ENCODE data around the gene MED13. TPM values are rescaled to one million over a fixed set of nuclear protein-coding genes. Genes with fewer than 3 reads are reported as not detected.

The MED13 gene
- total RNA-seq, 1 experiment from 2014 or later = 96.0 TPM

- no peaks in the 10 kb centered on the region for H3K4me1 ChIP-seq (ENCODE audit: control insufficient read depth in 1 of 2, insufficient read depth in 2 of 2, low read length in 2 of 2)
- DNase-seq (ENCODE audit: low read depth, low spot score) = no peak
- no peak overlapping the region for H3K27ac ChIP-seq (ENCODE audit: low read depth, low read length)
- no peaks in the 10 kb centered on the region for H3K79me2 ChIP-seq (ENCODE audit: insufficient read depth, low read length)
- no peaks in the 10 kb centered on the region for H3K9me3 ChIP-seq (ENCODE audit: control insufficient read depth in 1 of 2, insufficient read depth in 1 of 2, low read depth in 1 of 2, low read length in 2 of 2)
- no peak overlapping the region for H2AFZ ChIP-seq (ENCODE audit: low read depth, low read length, poor library complexity, severe bottlenecking)
- H4K20me1 ChIP-seq (ENCODE audit: insufficient read depth) = no peaks in the 10 kb centered on the region
- no peaks in the 10 kb centered on the region for H3K27me3 ChIP-seq (ENCODE audit: insufficient read depth, low read length)
- H3K4me3 ChIP-seq (replicated peaks in 1 of 2; ENCODE audit: low read depth in 1 of 2, low read length in 2 of 2) = no peak overlapping the region
- no peaks in the 10 kb centered on the region for H3K9me2 ChIP-seq (ENCODE audit: insufficient read depth)
- intact Hi-C loops (cut with micrococcal nuclease) = no loop called here
- no TSS peak for BruUV-seq (replicated peaks)
- POLR2A ChIA-PET = no interaction called here
- no peak for ATAC-seq
- CTCF ChIA-PET = interaction anchor here (1.4 kb wide), 1 partner anchor 167 kb away, joined by 6 read pairs; no protein-coding TSS in a partner anchor
- H3K36me3 ChIP-seq (ENCODE audit: control insufficient read depth in 1 of 2, insufficient read depth in 2 of 2, low read length in 2 of 2) = peaks cover 17 to 44% of the 10 kb centered on the region in 2 experiments; a peak in 3 of 4 replicates
- no peak for TF ChIP-seq EZH2phosphoT487 (IDR thresholded peaks at IDR 0.05; ENCODE audit: borderline replicate concordance)
- no peak for TF ChIP-seq TCF7L2 (IDR thresholded peaks at IDR 0.05; ENCODE audit: borderline replicate concordance, extremely low read depth, insufficient read depth, insufficient read length)
- TF ChIP-seq REST (IDR thresholded peaks at IDR 0.05; ENCODE audit: low read depth) = no peak
- TF ChIP-seq SP1 (IDR thresholded peaks at IDR 0.05; ENCODE audit: low read depth) = no peak
- TF ChIP-seq ZBTB33 (IDR thresholded peaks at IDR 0.05; ENCODE audit: extremely low read depth, insufficient replicate concordance, low read length) = no peak
- TF ChIP-seq EGR1 (IDR thresholded peaks at IDR 0.05; ENCODE audit: low read depth) = no peak
- no peak for TF ChIP-seq SIN3A (IDR thresholded peaks at IDR 0.05; ENCODE audit: low read depth)
- no peak for TF ChIP-seq ELF1 (IDR thresholded peaks at IDR 0.05; ENCODE audit: borderline replicate concordance, low read depth)
- TF ChIP-seq ZNF274 (IDR thresholded peaks at IDR 0.05; ENCODE audit: low read depth, low read length) = no peak
- no peak for TF ChIP-seq FOSL1 (IDR thresholded peaks at IDR 0.05; ENCODE audit: low read depth)
- no peak for TF ChIP-seq EZH2 (IDR thresholded peaks at IDR 0.05)
- no peak for TF ChIP-seq ZFX (IDR thresholded peaks at IDR 0.05)
- no peak for TF ChIP-seq ATF3 (IDR thresholded peaks at IDR 0.05)
- TF ChIP-seq RAD21 (IDR thresholded peaks at IDR 0.05; ENCODE audit: low read depth) = no peak
- TF ChIP-seq POLR2A (IDR thresholded peaks at IDR 0.05; ENCODE audit: borderline replicate concordance, extremely low read depth, insufficient read depth, insufficient read length) = no peak
- TF ChIP-seq POLR2AphosphoS5 (IDR thresholded peaks at IDR 0.05; ENCODE audit: low read depth, low read length) = no peak
- no peak for TF ChIP-seq MAX (IDR thresholded peaks at IDR 0.05)
- TF ChIP-seq CTCF (IDR thresholded peaks at IDR 0.05 in 2 of 3, conservative IDR thresholded peaks at IDR 0.05 in 1 of 3; ENCODE audit: borderline replicate concordance in 1 of 3, insufficient read depth in 1 of 3, low read depth in 2 of 3, low read length in 2 of 3) = no peak
- no peak for TF ChIP-seq CEBPB (IDR thresholded peaks at IDR 0.05; ENCODE audit: low read depth)
- TF ChIP-seq JUND (IDR thresholded peaks at IDR 0.05) = no peak
- no peak overlapping the region for H3K9ac ChIP-seq (ENCODE audit: low read length)
- H3K4me2 ChIP-seq (ENCODE audit: low read length) = no peak overlapping the region
- RAD21 ChIA-PET (ENCODE audit: low non-redundant PET in 1 of 2, low total read pairs in 2 of 2, uncharacterized antibody in 2 of 2, unreplicated experiment in 2 of 2) = no interaction called here
Measured at GRCh38 chr17:61942085-61942484, 123.0 kb downstream of the MED13 start.

Data from HCT116 (cell line).